ENCODE measurements around the gene IRF8. TPM values are rescaled to one million over a fixed set of nuclear protein-coding genes. Genes with fewer than 3 reads are reported as not detected.

Gene IRF8
- total and polyA plus RNA-seq, 2 of the 4 experiments (the other 2 are of a cell fraction): not detected

- Histone ChIP-seq H3K27ac (ENCODE audit: insufficient read depth, low read length) (no peak overlapping the region), H2BK5ac (ENCODE audit: low read depth, low read length, poor library complexity, severe bottlenecking) (no peak overlapping the region), H3K9ac (ENCODE audit: low read depth, low read length) (no peak overlapping the region), H2BK120ac (ENCODE audit: low read depth, low read length) (no peak overlapping the region), H3K4me2 (ENCODE audit: low read depth, low read length) (no peak overlapping the region), H3K23ac (ENCODE audit: low read depth, low read length) (no peak overlapping the region), H2BK15ac (ENCODE audit: low read depth, low read length) (no peak overlapping the region), H3K4me1 (ENCODE audit: control insufficient read depth, insufficient read depth, low read length) (no peaks in the 10 kb centered on the region), H2AK9ac (replicated peaks; ENCODE audit: low read depth, low read length, poor library complexity) (no peak overlapping the region), H3K14ac (replicated peaks; ENCODE audit: low read depth, low read length) (no peak overlapping the region), H4K20me1 (ENCODE audit: insufficient read depth, low read length) (no peaks in the 10 kb centered on the region), H3K79me1 (ENCODE audit: low read depth in 1 of 2, low read length in 2 of 2) (no peaks in the 10 kb centered on the region), H4K91ac (ENCODE audit: insufficient read depth, low read depth, low read length) (no peak overlapping the region), H3K36me3 (ENCODE audit: control insufficient read depth, insufficient read depth, low read length) (no peaks in the 10 kb centered on the region), H3K9me1 (ENCODE audit: insufficient read depth, low read length) (no peaks in the 10 kb centered on the region; the same call in 1 of the 2 replicates), H3K4ac (ENCODE audit: low read depth, low read length) (no peak overlapping the region), H4K8ac (ENCODE audit: low read depth in 2 of 2, low read length in 2 of 2) (no peak overlapping the region), H2AFZ (replicated peaks; ENCODE audit: low read length, poor library complexity) (no peak overlapping the region), H3K56ac (ENCODE audit: extremely low read depth, insufficient read depth, low read length) (no peak overlapping the region), H3K9me3 (ENCODE audit: control insufficient read depth, insufficient read depth, low read length) (no peaks in the 10 kb centered on the region), H4K5ac (ENCODE audit: low read depth, low read length) (no peak overlapping the region), H3K4me3 (ENCODE audit: insufficient read depth, low read depth, low read length) (no peak overlapping the region), H2BK20ac (ENCODE audit: low read depth, low read length) (no peak overlapping the region), H3K27me3 (ENCODE audit: control insufficient read depth, insufficient read depth, low read length) (peaks cover 49% of the 10 kb centered on the region), H3K18ac (ENCODE audit: low read depth, low read length) (no peak overlapping the region), H2AK5ac (ENCODE audit: low read depth, low read length) (no peak overlapping the region)
- intact Hi-C loops (cut with micrococcal nuclease) (no loop called here), in situ Hi-C loops (cut with MboI; ENCODE audit: low sequenced_read_pairs) (no loop called here), dilution Hi-C loops (cut with HindIII; ENCODE audit: low sequenced_read_pairs, unreplicated experiment) (no loop called here)
- ATAC-seq (ENCODE audit: low read depth) (no peak), DNase-seq (no peak)
- ChIA-PET CTCF (no interaction called here), POLR2A (ENCODE audit: unreplicated experiment) (no interaction called here)
- no CpG with 5 or more reads among the region's 3 CpGs for WGBS, 2 experiments (ENCODE audit: extremely low coverage in 2 of 2, insufficient read length in 1 of 2)
- no peak for TF ChIP-seq RCOR1 (IDR thresholded peaks at IDR 0.05; ENCODE audit: insufficient replicate concordance, low read length)
- TF ChIP-seq, protein P1, sequence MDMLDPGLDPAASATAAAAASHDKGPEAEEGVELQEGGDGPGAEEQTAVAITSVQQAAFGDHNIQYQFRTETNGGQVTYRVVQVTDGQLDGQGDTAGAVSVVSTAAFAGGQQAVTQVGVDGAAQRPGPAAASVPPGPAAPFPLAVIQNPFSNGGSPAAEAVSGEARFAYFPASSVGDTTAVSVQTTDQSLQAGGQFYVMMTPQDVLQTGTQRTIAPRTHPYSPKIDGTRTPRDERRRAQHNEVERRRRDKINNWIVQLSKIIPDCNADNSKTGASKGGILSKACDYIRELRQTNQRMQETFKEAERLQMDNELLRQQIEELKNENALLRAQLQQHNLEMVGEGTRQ (IDR thresholded peaks at IDR 0.05; ENCODE audit: low read depth, low read length): no peak
- no peak for TF ChIP-seq CEBPB (IDR thresholded peaks at IDR 0.05; ENCODE audit: low read depth, low read length)
- TF ChIP-seq MXI1 (IDR thresholded peaks at IDR 0.05; ENCODE audit: borderline replicate concordance, low read depth, low read length): no peak
- BruUV-seq (replicated peaks): no TSS peak
Measured at GRCh38 chr16:85881436-85881835, 17.5 kb upstream of the IRF8 start.
